ENCODE data around the gene SCFD1.

DNA sequence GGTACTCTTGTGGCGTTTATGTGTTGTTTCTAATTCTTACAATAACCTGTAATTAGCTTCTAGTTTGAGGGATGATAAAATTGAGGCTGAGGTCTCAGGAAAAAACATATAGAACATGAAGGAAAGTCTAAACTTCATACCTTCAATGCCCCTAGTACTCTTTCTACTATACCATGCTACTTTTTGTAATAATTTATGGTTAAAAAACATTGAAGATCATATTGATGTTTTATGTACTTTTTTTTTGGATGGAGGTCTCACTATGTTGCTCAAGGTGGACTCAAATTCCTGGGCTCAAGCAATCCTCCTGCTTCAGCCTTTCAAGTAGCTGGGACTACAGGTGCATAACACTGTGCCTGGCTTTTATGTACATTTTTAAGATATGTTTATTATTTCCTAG, 49.3 kb upstream of the SCFD1 start:
- TF ChIP-seq CTCF (IDR thresholded peaks at IDR 0.05; ENCODE audit: borderline replicate concordance, extremely low read depth, low read length, poor library complexity, severe bottlenecking): no peak
- no peak for TF ChIP-seq EZH2 (IDR thresholded peaks at IDR 0.05; ENCODE audit: borderline replicate concordance, low read depth, low read length, severe bottlenecking)

Measured in DND-41 (cell line).